CD4-positive, alpha-beta T cell (primary cell): ENCODE data around the gene SIGLEC15. TPM values are rescaled to one million over a fixed set of nuclear protein-coding genes. Genes with fewer than 3 reads are reported as not detected.
"Not testable (repeated sequence)": the region's sequence is repeated elsewhere in the genome, so short reads cannot be mapped to it uniquely, and the experiment has no call there.

Experiments
- ATAC-seq: fragments of 200-7000 bp; cut with Tn5 transposase; one replicate; pipeline ENCODE4 v1.10.0; 2022; ENCODE audit warnings: mild to moderate bottlenecking; ENCODE audit not compliant: poor library complexity
- CTCF ChIA-PET: fragments of 350-600 bp; sonication (Branson Sonifier 250); formaldehyde crosslinking; loops from one replicate; lab custom pipeline; 2021; ENCODE audit warnings: antibody characterized with exemption, inconsistent platforms; lab: Charles Lee
- POLR2A ChIA-PET: fragments of 350-600 bp; sonication (Branson Sonifier 250); formaldehyde crosslinking; loops from one replicate; lab custom pipeline; 2021; ENCODE audit warnings: antibody characterized with exemption, inconsistent platforms; lab: Charles Lee
- DNase-seq, 14 experiments: peaks; one replicate each; pipeline ENCODE4 v3.0.0-alpha.2; 2013 to 2020; ENCODE audit warnings: mixed read lengths in 2 of 14
- H3K27ac ChIP-seq, 2 donors: one replicate each; pipeline versions ENCODE4 v1.5.1 to v1.7.0; 2013; ENCODE audit warnings: low read length in 2 of 2, low read depth in 1 of 2, mild to moderate bottlenecking in 1 of 2
- H3K27me3 ChIP-seq, 2 experiments: 1 replicate in 1 of 2; 2 replicates in 1 of 2; pipeline versions ENCODE4 v1.6.1 to v1.7.0; 2013; ENCODE audit warnings: low read length in 2 of 2, control low read depth in 1 of 2, mild to moderate bottlenecking in 1 of 2, moderate library complexity in 1 of 2; ENCODE audit not compliant: insufficient read depth in 2 of 2, control insufficient read depth in 1 of 2
- H3K36me3 ChIP-seq: one replicate; pipeline ENCODE4 v1.6.1; 2013; ENCODE audit warnings: low read length, control low read depth; ENCODE audit not compliant: insufficient read depth
- H3K4me1 ChIP-seq: one replicate; pipeline ENCODE4 v1.6.1; 2013; ENCODE audit warnings: low read length, control low read depth; ENCODE audit not compliant: insufficient read depth
- H3K4me3 ChIP-seq: one replicate; pipeline ENCODE4 v1.5.1; 2013; ENCODE audit warnings: mild to moderate bottlenecking, low read length, moderate library complexity
- H3K9me3 ChIP-seq, 2 experiments: 1 replicate in 1 of 2; 2 replicates in 1 of 2; pipeline versions ENCODE4 v1.6.1 to v1.7.0; 2013; ENCODE audit warnings: low read length in 2 of 2, mild to moderate bottlenecking in 2 of 2, control low read depth in 1 of 2, moderate library complexity in 1 of 2; ENCODE audit not compliant: control insufficient read depth in 1 of 2, insufficient read depth in 1 of 2
- H3K27ac Mint-ChIP-seq: one replicate; pipeline ENCODE4 v1.8.0; 2020; ENCODE audit warnings: mixed read lengths
- H3K27me3 Mint-ChIP-seq: one replicate; pipeline ENCODE4 v1.8.0; 2021; ENCODE audit warnings: mixed read lengths
- H3K36me3 Mint-ChIP-seq: one replicate; pipeline ENCODE4 v1.8.0; 2021; ENCODE audit warnings: low read depth, mixed read lengths
- H3K4me1 Mint-ChIP-seq: one replicate; pipeline ENCODE4 v1.8.0; 2021; ENCODE audit warnings: low read depth, mixed read lengths
- H3K4me3 Mint-ChIP-seq: one replicate; pipeline ENCODE4 v1.8.0; 2020; ENCODE audit warnings: mild to moderate bottlenecking, mixed read lengths
- H3K9me3 Mint-ChIP-seq: one replicate; pipeline ENCODE4 v1.8.0; 2020; ENCODE audit warnings: mixed read lengths
- CTCF ChIP-seq: fragments of 200-600 bp; IDR thresholded peaks from one replicate; pipeline ENCODE4 v1.8.0; 2022; ENCODE audit warnings: antibody characterized with exemption, mild to moderate bottlenecking
- intact Hi-C, 2 experiments: fragments of 100-400 bp; cut with DNase I in 1 of 2; cut with micrococcal nuclease in 1 of 2; formaldehyde crosslinking; loops; one replicate each; pipeline versions ENCODE4 v1.15.1 to v1.9.0; 2023 to 2025; cut with DNase I, micrococcal nuclease
- total RNA-seq, 174 experiments: library from RNA in 2 of 174; stranded (reverse) in 2 of 174; gene quantifications; one replicate each; pipeline ENCODE4 v1.2.3 and lab custom pipeline; 2021 to 2026

Gene SIGLEC15
- total RNA-seq, 2 experiments from 2014 or later: not detected

GRCh38 chr18:45806226-45806625 is 19.2 kb upstream of the SIGLEC15 start:
- DNase-seq (no peak), ATAC-seq (no peak)
- Histone ChIP-seq H3K36me3 (no peaks in the 10 kb centered on the region), H3K27ac (no peak overlapping the region), H3K4me3 (no peak overlapping the region), H3K9me3 (peaks cover 0 to 6% of the 10 kb centered on the region in 2 experiments), H3K27me3 (peaks cover 0 to 5% of the 10 kb centered on the region in 2 experiments), H3K4me1 (no peaks in the 10 kb centered on the region)
- no peak for TF ChIP-seq CTCF
- no peaks in the 10 kb centered on the region for H3K36me3 Mint-ChIP-seq
- no peak overlapping the region for H3K4me3 Mint-ChIP-seq
- ChIA-PET CTCF (interaction anchor here (1.1 kb wide), 1 partner anchor 85 kb away, joined by 3 read pairs; no protein-coding TSS in a partner anchor), POLR2A (no interaction called here)
- H3K9me3 Mint-ChIP-seq: peaks cover 3% of the 10 kb centered on the region
- H3K4me1 Mint-ChIP-seq: no peaks in the 10 kb centered on the region
- peaks cover 8% of the 10 kb centered on the region for H3K27me3 Mint-ChIP-seq
- intact Hi-C loops: no loop called here
- no peak overlapping the region for H3K27ac Mint-ChIP-seq

GRCh38 chr18:45807144-45807543 is 18.3 kb upstream of the SIGLEC15 start:
- ATAC-seq, H3K4me3 Mint-ChIP-seq, H3K4me1 Mint-ChIP-seq, H3K36me3 Mint-ChIP-seq, H3K27ac Mint-ChIP-seq, H3K27me3 ChIP-seq, H3K4me1 ChIP-seq, H3K27ac ChIP-seq, POLR2A ChIA-PET, CTCF ChIA-PET, H3K9me3 ChIP-seq, H3K36me3 ChIP-seq, H3K4me3 ChIP-seq, H3K27me3 Mint-ChIP-seq, H3K9me3 Mint-ChIP-seq, intact Hi-C loops: not testable (repeated sequence)
- DNase-seq: peak in 6 of 14 experiments; percentile 7 to 38 (median 34)

- H3K27me3 ChIP-seq, H3K27me3 Mint-ChIP-seq, POLR2A ChIA-PET, H3K36me3 ChIP-seq, H3K4me3 ChIP-seq, H3K4me3 Mint-ChIP-seq, intact Hi-C loops, H3K27ac ChIP-seq, H3K9me3 ChIP-seq, CTCF ChIA-PET, H3K4me1 Mint-ChIP-seq, H3K36me3 Mint-ChIP-seq, H3K9me3 Mint-ChIP-seq, H3K27ac Mint-ChIP-seq, DNase-seq, H3K4me1 ChIP-seq, ATAC-seq: not testable (repeated sequence)
These were observed 10.7 kb upstream of the SIGLEC15 start for GRCh38 chr18:45814733-45815132.

GRCh38 chr18:45817543-45817942 is 7.9 kb upstream of the SIGLEC15 start:
- Mint-ChIP-seq H3K4me1 (no peaks in the 10 kb centered on the region), H3K4me3 (no peak overlapping the region), H3K27me3 (peaks cover 16% of the 10 kb centered on the region), H3K9me3 (peaks cover 8% of the 10 kb centered on the region), H3K36me3 (no peaks in the 10 kb centered on the region), H3K27ac (no peak overlapping the region)
- ATAC-seq (no peak), DNase-seq (no peak)
- intact Hi-C loops: no loop called here
- Histone ChIP-seq H3K9me3 (no peaks in the 10 kb centered on the region), H3K27me3 (no peaks in the 10 kb centered on the region), H3K4me1 (no peaks in the 10 kb centered on the region), H3K27ac (no peak overlapping the region), H3K4me3 (no peak overlapping the region), H3K36me3 (no peaks in the 10 kb centered on the region)
- ChIA-PET CTCF (no interaction called here), POLR2A (no interaction called here)
- TF ChIP-seq CTCF: no peak

DNA sequence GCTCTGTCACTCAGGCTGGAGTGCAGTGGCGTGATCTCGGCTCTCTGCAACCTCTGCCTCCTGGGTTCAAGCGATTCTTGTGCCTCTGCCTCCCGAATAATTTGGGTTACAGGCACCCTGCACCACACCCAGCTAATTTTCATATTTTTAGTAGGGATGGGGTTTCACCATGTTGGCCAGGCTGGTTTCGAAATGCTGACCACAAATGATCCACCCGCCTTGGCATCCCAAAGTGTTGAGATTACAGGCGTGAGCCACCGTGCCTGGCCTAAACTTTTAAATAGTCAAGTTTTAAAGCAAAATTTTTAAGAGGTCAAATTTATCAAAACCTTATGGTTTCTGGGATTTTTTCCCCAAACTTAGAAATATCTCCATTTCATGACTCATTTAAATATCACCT is 6.7 kb upstream of the SIGLEC15 start:
- CTCF ChIA-PET, H3K4me3 Mint-ChIP-seq, H3K27ac ChIP-seq, H3K36me3 Mint-ChIP-seq, DNase-seq, ATAC-seq, H3K27ac Mint-ChIP-seq, intact Hi-C loops, H3K9me3 Mint-ChIP-seq, H3K9me3 ChIP-seq, H3K27me3 ChIP-seq, H3K36me3 ChIP-seq, H3K4me3 ChIP-seq, POLR2A ChIA-PET, H3K4me1 Mint-ChIP-seq, H3K4me1 ChIP-seq: not testable (repeated sequence)
- H3K27me3 Mint-ChIP-seq: peaks cover 23% of the 10 kb centered on the region
